ENCODE data around the gene ITGA4.

The ITGA4 gene

DNA sequence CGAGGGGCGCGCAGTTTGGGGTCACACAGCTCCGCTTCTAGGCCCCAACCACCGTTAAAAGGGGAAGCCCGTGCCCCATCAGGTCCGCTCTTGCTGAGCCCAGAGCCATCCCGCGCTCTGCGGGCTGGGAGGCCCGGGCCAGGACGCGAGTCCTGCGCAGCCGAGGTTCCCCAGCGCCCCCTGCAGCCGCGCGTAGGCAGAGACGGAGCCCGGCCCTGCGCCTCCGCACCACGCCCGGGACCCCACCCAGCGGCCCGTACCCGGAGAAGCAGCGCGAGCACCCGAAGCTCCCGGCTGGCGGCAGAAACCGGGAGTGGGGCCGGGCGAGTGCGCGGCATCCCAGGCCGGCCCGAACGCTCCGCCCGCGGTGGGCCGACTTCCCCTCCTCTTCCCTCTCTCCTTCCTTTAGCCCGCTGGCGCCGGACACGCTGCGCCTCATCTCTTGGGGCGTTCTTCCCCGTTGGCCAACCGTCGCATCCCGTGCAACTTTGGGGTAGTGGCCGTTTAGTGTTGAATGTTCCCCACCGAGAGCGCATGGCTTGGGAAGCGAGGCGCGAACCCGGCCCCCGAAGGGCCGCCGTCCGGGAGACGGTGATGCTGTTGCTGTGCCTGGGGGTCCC is at the start of gene ITGA4:
TSS of gene ITGA4 (plus strand) at position 266 of the 620 bp plus-strand sequence. CDS start at position 535, 269 bp downstream.
- ATAC-seq, result peak; percentile 98
- TF ChIP-seq, protein P1, sequence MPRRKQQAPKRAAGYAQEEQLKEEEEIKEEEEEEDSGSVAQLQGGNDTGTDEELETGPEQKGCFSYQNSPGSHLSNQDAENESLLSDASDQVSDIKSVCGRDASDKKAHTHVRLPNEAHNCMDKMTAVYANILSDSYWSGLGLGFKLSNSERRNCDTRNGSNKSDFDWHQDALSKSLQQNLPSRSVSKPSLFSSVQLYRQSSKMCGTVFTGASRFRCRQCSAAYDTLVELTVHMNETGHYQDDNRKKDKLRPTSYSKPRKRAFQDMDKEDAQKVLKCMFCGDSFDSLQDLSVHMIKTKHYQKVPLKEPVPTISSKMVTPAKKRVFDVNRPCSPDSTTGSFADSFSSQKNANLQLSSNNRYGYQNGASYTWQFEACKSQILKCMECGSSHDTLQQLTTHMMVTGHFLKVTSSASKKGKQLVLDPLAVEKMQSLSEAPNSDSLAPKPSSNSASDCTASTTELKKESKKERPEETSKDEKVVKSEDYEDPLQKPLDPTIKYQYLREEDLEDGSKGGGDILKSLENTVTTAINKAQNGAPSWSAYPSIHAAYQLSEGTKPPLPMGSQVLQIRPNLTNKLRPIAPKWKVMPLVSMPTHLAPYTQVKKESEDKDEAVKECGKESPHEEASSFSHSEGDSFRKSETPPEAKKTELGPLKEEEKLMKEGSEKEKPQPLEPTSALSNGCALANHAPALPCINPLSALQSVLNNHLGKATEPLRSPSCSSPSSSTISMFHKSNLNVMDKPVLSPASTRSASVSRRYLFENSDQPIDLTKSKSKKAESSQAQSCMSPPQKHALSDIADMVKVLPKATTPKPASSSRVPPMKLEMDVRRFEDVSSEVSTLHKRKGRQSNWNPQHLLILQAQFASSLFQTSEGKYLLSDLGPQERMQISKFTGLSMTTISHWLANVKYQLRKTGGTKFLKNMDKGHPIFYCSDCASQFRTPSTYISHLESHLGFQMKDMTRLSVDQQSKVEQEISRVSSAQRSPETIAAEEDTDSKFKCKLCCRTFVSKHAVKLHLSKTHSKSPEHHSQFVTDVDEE (CRISPR knock-in tag; IDR thresholded peaks at IDR 0.05), result no peak
- TF ChIP-seq PPARA (CRISPR knock-in tag; IDR thresholded peaks at IDR 0.05; ENCODE audit: borderline replicate concordance) (no peak), ZC3H10 (CRISPR knock-in tag; IDR thresholded peaks at IDR 0.05) (no peak), ZFP30 (CRISPR knock-in tag; IDR thresholded peaks at IDR 0.05) (no peak), ARNTL (CRISPR knock-in tag; IDR thresholded peaks at IDR 0.05; ENCODE audit: borderline replicate concordance, low read depth) (no peak), CSDC2 (CRISPR knock-in tag; IDR thresholded peaks at IDR 0.05) (no peak), SNAI2 (CRISPR knock-in tag; IDR thresholded peaks at IDR 0.05) (no peak), ZNF70 (CRISPR knock-in tag; IDR thresholded peaks at IDR 0.05) (no peak), TOX (CRISPR knock-in tag; IDR thresholded peaks at IDR 0.05; ENCODE audit: borderline replicate concordance) (no peak), ESRRG (CRISPR knock-in tag; IDR thresholded peaks at IDR 0.05) (no peak), TCF4 (CRISPR knock-in tag; IDR thresholded peaks at IDR 0.05; ENCODE audit: borderline replicate concordance) (no peak), BACH2 (CRISPR knock-in tag; IDR thresholded peaks at IDR 0.05; ENCODE audit: borderline replicate concordance) (no peak)
- TF ChIP-seq, protein P2, sequence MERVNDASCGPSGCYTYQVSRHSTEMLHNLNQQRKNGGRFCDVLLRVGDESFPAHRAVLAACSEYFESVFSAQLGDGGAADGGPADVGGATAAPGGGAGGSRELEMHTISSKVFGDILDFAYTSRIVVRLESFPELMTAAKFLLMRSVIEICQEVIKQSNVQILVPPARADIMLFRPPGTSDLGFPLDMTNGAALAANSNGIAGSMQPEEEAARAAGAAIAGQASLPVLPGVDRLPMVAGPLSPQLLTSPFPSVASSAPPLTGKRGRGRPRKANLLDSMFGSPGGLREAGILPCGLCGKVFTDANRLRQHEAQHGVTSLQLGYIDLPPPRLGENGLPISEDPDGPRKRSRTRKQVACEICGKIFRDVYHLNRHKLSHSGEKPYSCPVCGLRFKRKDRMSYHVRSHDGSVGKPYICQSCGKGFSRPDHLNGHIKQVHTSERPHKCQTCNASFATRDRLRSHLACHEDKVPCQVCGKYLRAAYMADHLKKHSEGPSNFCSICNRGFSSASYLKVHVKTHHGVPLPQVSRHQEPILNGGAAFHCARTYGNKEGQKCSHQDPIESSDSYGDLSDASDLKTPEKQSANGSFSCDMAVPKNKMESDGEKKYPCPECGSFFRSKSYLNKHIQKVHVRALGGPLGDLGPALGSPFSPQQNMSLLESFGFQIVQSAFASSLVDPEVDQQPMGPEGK (CRISPR knock-in tag; IDR thresholded peaks at IDR 0.05; ENCODE audit: borderline replicate concordance), result no peak
- TF ChIP-seq, protein P3, sequence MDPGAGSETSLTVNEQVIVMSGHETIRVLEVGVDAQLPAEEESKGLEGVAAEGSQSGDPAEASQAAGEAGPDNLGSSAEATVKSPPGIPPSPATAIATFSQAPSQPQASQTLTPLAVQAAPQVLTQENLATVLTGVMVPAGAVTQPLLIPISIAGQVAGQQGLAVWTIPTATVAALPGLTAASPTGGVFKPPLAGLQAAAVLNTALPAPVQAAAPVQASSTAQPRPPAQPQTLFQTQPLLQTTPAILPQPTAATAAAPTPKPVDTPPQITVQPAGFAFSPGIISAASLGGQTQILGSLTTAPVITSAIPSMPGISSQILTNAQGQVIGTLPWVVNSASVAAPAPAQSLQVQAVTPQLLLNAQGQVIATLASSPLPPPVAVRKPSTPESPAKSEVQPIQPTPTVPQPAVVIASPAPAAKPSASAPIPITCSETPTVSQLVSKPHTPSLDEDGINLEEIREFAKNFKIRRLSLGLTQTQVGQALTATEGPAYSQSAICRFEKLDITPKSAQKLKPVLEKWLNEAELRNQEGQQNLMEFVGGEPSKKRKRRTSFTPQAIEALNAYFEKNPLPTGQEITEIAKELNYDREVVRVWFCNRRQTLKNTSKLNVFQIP (CRISPR knock-in tag; IDR thresholded peaks at IDR 0.05; ENCODE audit: borderline replicate concordance, low read depth), result no peak
- TF ChIP-seq, protein P4, sequence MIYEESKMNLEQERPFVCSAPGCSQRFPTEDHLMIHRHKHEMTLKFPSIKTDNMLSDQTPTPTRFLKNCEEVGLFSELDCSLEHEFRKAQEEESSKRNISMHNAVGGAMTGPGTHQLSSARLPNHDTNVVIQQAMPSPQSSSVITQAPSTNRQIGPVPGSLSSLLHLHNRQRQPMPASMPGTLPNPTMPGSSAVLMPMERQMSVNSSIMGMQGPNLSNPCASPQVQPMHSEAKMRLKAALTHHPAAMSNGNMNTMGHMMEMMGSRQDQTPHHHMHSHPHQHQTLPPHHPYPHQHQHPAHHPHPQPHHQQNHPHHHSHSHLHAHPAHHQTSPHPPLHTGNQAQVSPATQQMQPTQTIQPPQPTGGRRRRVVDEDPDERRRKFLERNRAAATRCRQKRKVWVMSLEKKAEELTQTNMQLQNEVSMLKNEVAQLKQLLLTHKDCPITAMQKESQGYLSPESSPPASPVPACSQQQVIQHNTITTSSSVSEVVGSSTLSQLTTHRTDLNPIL (CRISPR knock-in tag; IDR thresholded peaks at IDR 0.05; ENCODE audit: low read depth), result no peak
- TF ChIP-seq, protein P5, sequence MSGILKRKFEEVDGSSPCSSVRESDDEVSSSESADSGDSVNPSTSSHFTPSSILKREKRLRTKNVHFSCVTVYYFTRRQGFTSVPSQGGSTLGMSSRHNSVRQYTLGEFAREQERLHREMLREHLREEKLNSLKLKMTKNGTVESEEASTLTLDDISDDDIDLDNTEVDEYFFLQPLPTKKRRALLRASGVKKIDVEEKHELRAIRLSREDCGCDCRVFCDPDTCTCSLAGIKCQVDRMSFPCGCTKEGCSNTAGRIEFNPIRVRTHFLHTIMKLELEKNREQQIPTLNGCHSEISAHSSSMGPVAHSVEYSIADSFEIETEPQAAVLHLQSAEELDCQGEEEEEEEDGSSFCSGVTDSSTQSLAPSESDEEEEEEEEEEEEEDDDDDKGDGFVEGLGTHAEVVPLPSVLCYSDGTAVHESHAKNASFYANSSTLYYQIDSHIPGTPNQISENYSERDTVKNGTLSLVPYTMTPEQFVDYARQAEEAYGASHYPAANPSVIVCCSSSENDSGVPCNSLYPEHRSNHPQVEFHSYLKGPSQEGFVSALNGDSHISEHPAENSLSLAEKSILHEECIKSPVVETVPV (CRISPR knock-in tag; IDR thresholded peaks at IDR 0.05), result no peak

DNA sequence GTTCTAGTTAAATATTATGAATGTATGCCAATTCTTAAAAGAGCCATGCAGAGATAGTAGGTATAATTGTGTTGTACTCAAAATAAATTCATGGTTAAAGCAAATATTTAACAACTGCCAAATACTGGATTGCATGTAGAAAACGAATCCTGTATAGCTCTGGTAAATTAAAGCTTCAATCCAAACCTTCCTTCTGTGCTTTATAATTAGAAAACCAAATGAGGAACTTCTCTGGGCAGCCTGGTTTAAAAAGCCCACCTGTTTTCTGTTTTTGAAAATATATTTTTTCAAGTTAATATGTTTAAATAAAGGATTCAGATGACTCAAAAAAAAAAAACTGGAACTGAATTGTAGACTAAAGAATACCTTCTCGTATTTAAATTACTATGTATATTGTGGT is 48.3 kb upstream of the ITGA4 start:
- no peak for ATAC-seq
- TF ChIP-seq, protein P5 (CRISPR knock-in tag; IDR thresholded peaks at IDR 0.05), result no peak
- TF ChIP-seq, protein P1 (CRISPR knock-in tag; IDR thresholded peaks at IDR 0.05), result no peak
- TF ChIP-seq, protein P3 (CRISPR knock-in tag; IDR thresholded peaks at IDR 0.05; ENCODE audit: borderline replicate concordance, low read depth), result no peak
- TF ChIP-seq CSDC2 (CRISPR knock-in tag; IDR thresholded peaks at IDR 0.05), result no peak
